ENCODE results near the gene XPNPEP3.
"Not testable (repeated sequence)": the region's sequence is repeated elsewhere in the genome, so short reads cannot be mapped to it uniquely, and the experiment has no call there.

Gene XPNPEP3

GRCh38 chr22:40856513-40857308, at the start of gene XPNPEP3, which contains the start of gene ST13:
Gene XPNPEP3, plus strand, starts transcription at chr22:40857148. Its CDS starts 34 bp downstream, at chr22:40857182.
Gene ST13, minus strand, starts transcription at chr22:40856639. Its CDS starts 99 bp downstream, at chr22:40856540.
- DNase-seq, result peak; percentile 96

- DNase-seq, result no peak
Measured at GRCh38 chr22:40808018-40808841, 48.7 kb upstream of the XPNPEP3 start.

GRCh38 chr22:40813912-40814315, 43.0 kb upstream of the XPNPEP3 start:
- DNase-seq, result no peak

- no peak for DNase-seq
Measured at GRCh38 chr22:40817737-40818136, 39.2 kb upstream of the XPNPEP3 start.

- DNase-seq, result no peak
Measured at GRCh38 chr22:40818192-40818746, 38.7 kb upstream of the XPNPEP3 start.

- peak; percentile 85 for DNase-seq
Measured at GRCh38 chr22:40818747-40819598, 38.0 kb upstream of the XPNPEP3 start, which contains the start of gene SLC25A17. Gene SLC25A17, minus strand, starts transcription at chr22:40819346. Its CDS starts 98 bp downstream, at chr22:40819248.

GRCh38 chr22:40819599-40820140, 37.3 kb upstream of the XPNPEP3 start:
- no peak for DNase-seq

GRCh38 chr22:40823426-40823825, 33.5 kb upstream of the XPNPEP3 start:
- DNase-seq, result no peak

GRCh38 chr22:40826292-40826691, 30.7 kb upstream of the XPNPEP3 start:
- not testable (repeated sequence) for DNase-seq

- no peak for DNase-seq
Measured at GRCh38 chr22:40826984-40827741, 29.8 kb upstream of the XPNPEP3 start.

GRCh38 chr22:40829131-40829530, 27.8 kb upstream of the XPNPEP3 start:
- no peak for DNase-seq

- no peak for DNase-seq
Measured at GRCh38 chr22:40834619-40835018, 22.3 kb upstream of the XPNPEP3 start.

GRCh38 chr22:40838486-40838885, 18.5 kb upstream of the XPNPEP3 start:
- no peak for DNase-seq

GRCh38 chr22:40844951-40845350, 12.0 kb upstream of the XPNPEP3 start:
- no peak for DNase-seq

- DNase-seq, result not testable (repeated sequence)
Measured at GRCh38 chr22:40845816-40846215, 11.1 kb upstream of the XPNPEP3 start.

- no peak for DNase-seq
Measured at GRCh38 chr22:40853333-40853732, 3.6 kb upstream of the XPNPEP3 start.

GRCh38 chr22:40853961-40854360, 3.0 kb upstream of the XPNPEP3 start:
- no peak for DNase-seq

GRCh38 chr22:40855071-40855978, 1.6 kb upstream of the XPNPEP3 start:
- no peak for DNase-seq

GRCh38 chr22:40855979-40856512, 902 bp upstream of the XPNPEP3 start:
- DNase-seq, result no peak

- no peak for DNase-seq
Measured at GRCh38 chr22:40857309-40857855, 434 bp downstream of the XPNPEP3 start.
